Activated CD4-positive, alpha-beta T cell treated with anti-CD3 and anti-CD28 coated beads for 4 hours (primary cell): ENCODE data around the gene ZYG11A.

Experiments used
- DNase-seq, 2 donors: peaks; one replicate each; pipeline ENCODE4 v3.0.0-alpha.2; 2020

The ZYG11A gene

DNA sequence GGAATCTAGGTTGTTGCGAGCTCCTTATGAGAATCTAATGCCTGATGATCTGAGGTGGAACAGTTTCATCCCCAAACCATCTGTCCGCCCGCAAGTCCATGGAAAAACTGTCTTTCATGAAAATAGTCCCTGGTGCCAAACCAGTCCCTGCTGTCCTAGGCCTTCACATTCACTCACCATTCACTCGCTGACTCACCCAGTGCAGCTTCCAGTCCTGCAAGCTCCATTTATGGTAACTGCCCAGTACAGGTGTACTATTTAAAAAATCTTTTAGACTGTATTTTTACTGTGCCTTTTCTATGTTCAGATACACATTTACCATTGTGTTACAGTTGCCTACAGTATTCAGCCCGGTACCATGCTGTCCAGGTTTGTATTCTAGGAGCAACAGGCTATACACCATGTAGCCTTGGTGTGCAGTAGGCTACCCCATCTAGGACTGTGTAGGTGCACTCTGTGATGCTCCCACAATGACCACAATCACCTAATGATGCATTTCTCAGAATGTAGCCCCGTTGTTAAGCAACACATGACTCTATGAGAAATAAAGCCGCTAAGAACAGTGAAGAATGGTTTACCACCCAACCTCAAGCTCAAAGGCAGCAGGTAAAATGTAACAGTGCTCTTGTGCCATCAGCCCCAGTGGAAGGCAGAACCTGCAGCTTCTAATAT is 76.6 kb downstream of the ZYG11A start:
- no peak for DNase-seq

DNA sequence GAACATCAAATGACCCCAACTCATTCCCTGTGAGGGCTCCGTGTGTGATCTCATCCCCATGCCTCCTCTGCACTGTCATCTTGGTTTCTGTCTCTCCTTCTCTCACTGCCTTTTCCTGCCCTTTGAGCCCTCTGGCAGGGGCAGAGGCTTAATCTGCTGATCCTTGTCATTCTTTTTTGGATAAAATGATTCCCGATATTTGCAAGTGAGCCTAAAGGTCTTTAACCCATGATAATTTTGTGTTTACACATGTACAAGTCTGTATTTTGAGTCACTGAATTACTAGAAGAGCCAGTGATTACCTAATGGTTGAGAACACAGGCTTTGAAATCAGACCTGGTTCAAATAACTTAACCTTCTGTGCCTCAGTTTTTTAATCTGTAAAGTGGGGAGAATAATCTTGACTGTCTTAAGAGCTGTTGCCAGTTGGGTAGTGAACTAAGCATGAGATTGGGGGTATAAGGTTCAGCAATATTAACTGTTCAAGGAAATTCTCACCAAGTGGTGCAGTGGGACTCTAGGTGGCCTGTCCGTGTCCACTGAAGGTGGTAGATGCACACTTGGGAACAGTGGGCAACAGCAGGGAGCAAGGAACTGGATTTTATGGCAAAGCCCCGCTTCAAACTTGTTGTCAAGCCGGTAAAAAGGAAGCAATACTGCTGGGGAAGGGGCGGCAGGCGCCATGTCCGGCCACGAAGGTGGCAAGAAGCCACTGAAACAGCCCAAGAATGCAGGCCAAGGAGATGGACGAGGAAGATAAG is 77.3 kb downstream of the ZYG11A start:
- DNase-seq: no peak

DNA sequence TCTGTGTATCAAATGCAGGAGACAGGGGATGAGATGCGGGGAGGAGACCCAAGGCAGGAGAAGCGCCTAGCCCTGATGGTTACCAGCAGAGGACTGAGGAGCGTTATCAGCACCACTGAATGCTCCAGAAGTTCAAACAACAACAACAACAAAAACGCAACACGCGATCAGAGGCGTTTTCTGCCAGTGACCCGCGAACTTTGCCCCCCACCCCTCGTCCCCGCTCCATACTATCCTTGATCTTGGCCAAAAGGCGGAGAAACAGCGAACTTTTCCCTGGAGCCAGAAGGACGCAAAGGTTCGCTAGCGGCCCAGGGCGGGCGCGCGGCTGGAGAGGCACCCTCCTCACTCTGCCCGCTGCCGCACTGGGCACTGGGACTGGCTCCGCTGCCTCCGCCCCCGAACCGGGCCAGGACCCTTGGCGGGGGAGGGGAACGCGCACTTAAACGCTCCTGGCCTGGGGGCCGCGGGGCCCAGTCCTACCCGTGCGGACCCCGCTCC is 78.3 kb downstream of the ZYG11A start:
- DNase-seq: no peak

DNA sequence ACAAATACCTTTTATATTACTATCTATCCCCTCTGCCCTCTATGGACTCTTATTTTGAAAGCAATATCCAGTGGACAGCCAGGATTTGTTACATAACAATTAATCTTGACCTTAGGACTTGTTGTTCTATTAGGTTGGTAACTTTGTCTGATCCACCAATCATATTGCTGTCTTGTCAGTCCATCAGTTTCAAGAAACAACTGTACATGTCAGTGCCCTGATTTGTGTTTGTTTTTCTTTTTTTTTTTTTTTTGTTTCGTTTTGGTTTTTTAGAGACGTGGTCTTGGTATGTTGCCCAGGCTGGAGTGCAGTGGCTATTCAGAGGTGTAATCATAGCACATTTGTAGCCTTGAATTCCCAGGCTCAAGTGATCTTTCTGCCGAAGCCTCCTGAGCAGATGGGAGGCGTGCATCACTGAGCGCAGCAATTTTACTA is 83.0 kb downstream of the ZYG11A start:
- no peak for DNase-seq

DNA sequence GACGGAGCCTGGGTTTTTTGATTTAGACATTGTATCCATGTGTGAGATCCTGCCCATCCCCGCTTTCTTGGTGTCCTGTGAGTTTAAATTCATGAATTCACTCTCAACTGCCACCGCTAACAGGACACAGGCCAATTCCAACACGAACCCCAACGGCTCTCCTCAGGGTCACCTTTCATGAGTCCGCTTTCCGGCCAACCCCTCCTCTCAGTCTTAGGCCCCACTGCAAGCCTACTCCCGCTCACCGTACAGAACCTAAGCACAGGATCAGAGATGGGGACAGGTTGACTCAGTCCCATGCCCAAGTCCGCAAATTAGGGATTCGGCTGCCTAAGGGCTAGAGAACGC is 84.3 kb downstream of the ZYG11A start:
- no peak for DNase-seq

DNA sequence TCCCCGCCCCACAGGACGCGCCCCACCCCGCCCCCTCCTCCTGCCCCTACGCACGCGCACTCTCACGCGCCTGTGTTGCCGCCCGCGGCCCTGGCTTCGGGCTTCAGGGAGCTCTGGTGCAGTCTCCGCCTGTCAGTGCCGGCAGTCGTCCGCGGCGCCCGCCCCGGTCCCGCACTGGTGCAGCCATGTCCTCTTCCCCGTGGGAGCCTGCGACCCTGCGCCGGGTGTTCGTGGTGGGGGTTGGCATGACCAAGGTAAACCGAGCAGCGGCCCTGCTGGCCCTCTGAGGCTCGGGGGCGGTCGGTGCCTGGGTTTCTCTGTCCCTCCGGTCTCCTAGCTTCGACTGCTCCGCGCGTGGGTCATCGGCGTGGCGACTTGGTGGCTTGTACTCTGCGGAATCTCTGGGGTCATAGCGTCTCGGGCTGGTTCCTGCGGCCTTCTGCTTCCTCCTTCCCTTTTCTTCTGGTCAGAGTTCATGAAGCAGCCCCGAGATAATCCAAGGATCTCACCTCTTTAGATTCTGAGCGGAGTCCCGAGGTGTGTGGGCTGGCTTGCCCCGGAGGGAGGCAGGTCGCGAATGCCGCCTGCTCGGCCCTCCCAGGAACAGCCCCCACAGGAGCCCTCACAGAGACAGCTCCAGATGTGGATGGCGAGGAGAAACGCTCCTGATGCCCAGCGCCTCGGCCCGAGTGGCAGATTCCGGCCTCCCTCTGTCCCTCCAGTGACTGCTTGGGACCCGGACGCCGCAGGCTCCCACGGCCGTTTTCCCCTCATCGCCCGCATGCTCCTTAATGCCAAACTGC is 84.9 kb downstream of the ZYG11A start, which contains the start of gene SCP2:
SCP2 (plus strand) TSS at position 65 of the 803 bp plus-strand sequence; CDS start at position 186, 121 bp downstream.
- peak; percentile 76 to 82 for DNase-seq

DNA sequence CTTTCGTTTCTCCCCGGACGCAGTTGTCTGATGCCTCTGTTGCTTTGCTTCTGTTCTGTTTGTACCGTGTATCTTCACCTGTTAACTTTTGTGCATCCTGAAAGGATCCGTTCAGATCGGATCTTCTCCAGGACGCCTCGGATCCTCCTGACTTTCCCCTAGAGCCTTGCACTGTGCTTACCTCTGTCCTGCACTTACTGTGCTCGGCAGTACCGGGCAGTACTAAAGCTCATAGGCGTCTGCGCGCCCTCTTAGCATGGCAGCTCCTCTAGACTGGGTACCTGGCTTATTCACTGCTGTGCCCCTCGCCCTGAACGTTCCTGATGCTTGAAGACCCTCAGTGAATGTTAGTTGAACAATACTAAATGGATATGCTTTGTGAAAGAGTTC is 85.5 kb downstream of the ZYG11A start:
- DNase-seq: no peak

DNA sequence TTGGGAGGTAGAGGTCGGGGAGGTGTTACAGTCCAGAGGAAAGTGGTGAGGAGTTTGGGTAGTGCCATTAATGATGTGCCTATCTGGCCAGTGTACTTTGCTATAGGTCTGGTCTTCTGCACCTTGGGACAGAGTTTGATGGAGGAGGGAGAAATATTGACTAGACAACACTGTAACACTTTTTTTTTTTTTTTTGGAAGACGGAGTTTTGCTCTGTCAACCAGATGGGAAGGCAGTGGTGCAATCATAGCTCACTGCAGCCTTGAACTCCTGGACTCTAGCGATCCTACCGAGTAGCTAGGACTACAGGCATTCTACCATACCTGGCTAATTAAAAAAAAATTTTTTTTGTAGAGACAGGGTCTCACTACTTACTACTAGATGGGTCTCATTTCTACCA is 86.5 kb downstream of the ZYG11A start:
- DNase-seq: no peak

DNA sequence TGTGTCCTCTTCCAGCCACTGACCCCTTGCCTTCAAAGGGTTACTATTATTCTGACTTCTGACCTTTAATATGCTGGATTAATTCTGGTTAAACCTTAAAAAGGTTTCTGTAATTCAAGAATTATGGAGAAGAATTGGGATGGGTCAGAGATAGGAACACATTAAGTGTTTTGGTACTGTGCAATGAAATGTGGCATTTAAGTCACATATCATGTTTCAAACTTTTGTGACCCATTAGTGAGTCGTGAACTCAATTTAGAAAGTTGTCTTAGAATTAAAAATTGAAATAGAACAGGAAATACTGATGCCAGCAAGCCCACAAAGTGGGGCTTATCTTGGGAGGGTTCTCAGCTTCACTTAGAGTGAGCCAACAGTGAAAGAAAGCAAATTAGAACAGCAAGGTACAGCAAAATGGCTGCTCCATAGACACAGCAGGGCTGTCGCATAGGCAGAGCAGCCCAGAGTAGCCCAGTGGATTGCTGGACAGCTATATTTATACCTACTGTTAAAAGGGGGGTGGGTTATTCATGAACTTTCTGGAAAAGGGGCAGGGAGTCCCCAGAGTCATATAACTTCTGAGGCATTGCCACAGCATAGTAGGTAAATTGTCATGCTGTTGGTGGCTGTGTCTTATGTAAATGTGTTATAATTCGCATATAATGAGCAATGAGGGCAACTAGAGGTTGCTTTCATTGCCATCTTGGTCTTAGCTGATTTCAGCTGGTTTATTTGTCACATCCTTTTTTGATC is 95.0 kb downstream of the ZYG11A start:
- no peak for DNase-seq

DNA sequence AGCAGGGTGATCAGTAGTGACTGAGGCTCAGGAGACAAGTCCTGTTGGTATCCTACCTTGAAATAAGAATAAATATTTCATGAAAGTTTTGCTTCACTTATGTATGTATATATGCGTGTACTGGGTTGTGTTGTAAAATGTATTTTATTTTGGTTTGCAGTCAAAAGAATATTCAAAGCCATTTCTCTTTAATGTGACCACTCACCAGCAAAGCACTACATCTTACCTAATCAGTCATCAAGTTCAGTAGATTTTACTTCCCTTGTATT is 95.6 kb downstream of the ZYG11A start:
- DNase-seq: no peak

DNA sequence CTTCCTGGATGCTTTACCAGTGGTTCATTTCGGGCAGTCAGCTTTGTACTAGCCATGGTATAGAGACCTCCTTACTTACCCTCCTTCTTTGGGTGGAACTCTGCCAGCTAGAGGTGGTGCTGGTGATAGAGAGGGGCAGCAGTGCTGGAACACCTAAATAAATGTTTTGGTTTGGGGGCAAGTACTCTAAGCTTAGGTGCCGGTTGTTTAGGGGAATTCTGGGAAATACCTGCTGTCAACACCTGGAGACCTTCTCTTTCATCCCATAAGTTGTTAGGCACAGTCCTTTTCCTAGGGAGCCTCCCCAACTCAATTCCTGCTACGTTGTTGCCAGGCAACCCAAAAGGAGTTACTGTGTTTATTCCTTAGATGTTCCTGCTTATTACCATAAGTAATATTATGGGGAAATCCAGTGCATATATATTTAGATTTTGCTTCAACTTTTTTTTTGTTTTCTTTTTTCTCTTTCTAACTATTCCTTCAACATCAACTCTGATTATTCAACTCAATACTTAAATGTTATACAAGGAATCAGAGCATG is 101.4 kb downstream of the ZYG11A start:
- DNase-seq: no peak

DNA sequence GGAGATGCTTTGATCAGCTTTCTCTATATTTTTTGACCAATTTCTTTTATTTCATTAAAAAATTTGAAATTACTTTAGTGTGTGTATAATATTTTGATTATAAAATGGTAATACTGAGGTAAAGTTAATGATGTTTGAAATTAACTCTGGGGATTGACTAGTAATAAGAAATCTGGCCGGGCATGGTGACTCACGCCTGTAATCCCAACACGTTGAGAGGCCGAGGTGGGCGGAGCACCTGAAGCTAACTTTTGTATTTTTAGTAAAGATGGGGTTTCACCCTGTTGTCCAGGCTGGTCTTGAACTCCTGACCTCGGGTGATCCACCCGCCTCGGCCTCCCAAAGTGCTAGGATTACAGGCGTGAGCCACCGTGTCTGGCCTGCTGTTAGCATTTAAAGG is 102.0 kb downstream of the ZYG11A start:
- no peak for DNase-seq
